ENCODE results near the gene SP140.
"Not testable (repeated sequence)": the region's sequence is repeated elsewhere in the genome, so short reads cannot be mapped to it uniquely, and the experiment has no call there.

SP140 gene

DNA sequence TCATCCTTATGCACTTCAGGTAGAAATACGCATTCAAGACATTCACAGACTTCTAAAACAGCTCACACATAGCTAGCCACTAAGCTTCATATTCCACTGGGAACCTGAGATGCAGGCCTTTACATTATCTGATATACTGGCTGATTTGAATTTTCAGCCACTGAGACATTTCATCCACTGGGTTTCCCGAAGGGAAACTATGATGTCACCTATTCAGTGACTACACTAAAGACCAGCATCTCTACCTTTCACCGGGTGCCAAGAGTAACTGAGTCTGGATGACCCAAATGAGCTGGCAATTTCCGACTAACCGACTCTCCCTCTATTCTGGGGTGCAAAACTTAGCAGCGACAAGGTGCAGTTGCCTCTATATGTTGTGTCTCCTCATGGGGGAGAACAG lies 69.7 kb downstream of the SP140 start:
- DNase-seq = no peak

DNA sequence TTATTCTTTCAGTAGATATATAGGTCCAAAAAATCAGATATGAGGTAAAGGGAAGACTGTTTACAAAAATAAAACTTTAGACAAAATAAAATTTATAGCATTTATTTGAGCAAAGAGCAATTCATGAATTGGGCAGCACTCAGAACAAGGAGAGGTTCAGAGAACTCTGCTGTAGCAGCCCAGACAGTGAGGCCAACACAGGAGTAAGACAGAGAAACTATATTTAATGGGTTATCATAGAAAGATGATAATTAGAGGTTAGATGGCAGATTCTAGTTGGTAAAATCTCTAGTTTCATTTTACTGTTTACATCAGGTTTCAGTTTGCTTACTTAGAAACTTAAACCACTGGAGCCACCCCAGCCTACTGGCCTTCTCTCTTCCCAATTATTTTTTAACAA lies 71.4 kb downstream of the SP140 start:
- no peak for DNase-seq

DNA sequence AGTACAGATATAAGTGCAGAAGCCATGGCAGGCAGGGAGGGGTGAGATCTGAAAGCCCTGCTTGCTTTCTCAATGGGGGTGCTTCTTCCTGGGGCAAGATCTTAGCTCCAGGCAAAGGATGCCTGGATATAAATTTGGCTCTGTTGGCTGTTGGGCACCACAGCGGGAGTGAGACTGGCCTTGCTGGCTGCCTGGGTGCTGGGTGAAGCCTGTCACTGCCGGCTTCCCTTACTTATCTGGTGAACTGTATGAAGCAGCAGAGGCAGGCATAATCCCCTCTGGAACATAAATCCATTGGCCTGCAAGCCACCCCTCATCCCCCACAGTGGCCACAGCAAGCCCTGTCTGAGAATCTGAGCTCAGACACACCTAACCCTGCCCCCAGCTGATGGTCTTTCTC lies 74.1 kb downstream of the SP140 start:
- no peak for DNase-seq

DNA sequence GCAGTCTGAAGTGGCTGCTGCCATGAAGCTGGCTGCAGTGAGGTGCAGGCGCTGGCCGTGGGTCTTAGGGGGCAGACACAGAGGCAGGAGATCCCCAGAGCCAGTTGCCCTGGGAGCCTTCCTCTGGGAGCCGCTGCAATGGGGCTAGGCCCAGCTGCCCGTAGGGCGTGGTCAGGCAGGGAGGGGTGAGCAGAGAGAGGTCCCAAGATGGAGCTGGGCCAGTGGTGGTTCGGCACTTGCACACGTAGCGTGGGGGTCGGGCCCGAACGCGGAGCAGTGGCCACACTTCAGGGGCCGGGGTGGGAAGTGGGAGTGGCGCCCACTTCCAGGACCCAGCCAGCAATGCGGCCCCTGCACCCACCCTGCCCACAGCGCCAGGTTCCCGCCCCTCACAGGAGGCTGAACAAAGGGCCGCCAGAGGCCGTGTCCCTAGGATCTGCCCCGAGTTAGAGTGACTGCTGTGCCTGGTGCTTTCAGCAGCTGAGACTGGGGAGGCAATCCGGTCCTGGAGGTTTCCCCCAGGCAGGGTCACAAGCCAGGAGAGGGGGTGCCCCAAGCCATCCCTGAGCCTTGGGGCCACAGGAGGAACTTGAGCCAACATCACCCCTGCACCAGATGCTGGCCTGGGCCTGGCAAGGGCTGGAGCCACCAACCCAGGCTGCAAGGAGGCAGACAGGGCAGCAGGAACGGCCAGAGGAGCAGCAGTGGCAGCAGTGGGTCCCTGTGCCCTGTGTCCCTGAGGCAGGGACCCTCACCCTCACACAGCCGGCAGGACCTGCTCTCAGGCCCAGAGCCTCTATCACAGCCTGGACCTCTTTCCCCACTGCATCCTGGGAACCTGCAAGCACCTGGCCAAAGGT lies 80.1 kb downstream of the SP140 start:
- no peak for DNase-seq

DNA sequence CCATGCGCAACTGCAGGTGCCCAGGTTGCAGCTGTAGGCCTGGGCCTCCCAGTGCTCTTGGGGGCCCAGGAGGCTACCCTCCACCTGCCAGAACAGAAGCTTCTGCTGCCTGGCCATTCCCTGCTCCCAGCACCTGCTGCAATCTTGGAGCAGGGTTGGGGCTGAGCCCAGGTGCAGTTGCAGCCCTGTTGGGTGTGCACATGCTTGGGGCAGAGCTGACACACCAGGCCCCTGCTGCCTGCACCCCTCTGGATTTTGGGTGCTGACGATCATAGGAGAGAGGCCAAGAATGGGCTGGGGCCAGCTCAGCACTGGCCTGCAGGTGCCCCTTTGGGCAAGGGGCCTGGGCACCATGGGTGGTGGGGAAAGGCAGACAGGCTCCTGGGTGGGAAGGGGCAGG lies 80.9 kb downstream of the SP140 start:
- DNase-seq = no peak

DNA sequence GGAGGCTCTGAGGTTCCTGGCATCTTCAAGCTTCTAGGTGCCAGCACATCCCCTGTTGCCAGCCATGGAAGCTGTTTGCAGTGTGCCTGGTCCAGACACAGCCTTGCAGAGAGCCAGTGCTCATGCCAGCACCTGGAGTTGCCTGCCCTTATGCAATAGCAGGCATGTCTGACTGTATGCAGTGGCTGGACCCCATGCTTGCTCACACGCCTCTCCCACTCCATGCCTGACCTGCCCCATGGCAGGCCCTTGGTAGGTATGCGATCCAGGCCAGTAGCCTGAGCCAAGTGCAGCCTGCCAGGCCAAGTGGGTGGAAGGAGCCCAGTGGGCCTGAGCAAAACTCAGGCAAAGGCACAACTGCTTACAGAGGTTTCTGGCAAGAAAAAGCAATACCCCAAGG lies 81.9 kb downstream of the SP140 start:
- DNase-seq = no peak

DNA sequence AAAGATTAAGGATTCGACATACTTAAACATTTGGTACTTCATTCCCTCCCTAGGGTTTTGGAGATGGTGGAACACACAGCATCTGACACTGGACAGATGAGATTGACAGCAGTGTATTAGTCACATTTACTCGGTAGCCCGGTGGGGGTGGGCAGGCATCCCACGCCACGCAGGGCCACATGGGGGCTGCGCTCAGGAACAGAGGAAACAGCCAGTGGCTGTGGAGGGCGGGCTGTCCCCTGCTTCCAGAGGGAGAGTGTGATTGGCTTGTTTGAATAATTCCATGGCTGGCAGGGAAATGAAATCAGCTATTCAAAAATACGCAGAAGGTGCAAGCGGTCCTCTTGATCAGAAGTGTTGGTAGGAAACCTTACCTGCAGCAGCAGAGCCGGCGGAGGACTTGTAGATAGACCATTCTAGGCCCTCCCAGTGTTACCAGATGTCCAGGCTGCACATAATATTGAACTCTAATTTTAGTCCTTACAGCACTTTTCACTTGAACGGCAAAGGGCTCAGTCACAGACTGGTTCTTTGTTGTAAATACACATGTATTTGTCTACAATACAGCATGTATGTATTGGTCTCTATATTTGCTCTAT lies 83.0 kb downstream of the SP140 start:
- DNase-seq = no peak

DNA sequence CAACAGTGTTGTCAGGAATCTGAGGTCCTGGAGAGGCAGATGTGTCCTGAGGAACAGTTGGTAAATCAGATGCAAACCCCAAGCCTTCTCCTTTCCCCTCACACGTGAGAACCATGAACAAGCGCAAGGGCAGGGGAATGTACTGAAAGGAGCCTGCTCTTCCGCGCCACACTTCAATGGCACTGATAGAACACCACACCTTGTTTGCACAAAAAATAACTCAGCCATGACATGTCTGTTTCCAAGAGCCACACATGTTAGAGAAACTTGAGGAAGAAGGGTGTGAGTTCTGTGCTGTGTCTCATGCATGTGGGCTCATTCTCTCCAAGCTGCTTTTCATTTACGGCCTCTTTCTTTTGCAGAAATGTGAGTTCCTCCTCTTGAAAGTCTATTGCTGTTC lies 85.3 kb downstream of the SP140 start:
- DNase-seq = not testable (repeated sequence)

DNA sequence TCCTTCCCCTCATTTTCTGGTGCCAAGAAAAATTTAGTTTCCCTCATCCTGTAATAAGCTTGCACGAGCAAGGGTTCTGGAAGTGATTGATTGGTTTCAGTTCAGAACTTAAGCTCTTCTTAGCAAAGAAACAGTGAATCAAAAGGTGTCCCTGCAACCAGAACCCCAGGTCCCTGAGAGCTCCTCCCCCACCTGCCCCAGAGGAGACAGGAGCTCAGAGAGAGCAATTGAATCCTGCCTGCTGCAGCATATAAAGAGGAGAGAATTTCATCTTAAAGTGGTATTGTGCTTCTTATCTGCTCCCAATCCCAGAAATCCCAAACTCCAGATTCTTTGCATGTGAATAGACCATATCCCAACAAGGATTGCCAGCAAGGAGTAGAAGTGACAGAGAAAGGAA lies 86.1 kb downstream of the SP140 start:
- not testable (repeated sequence) for DNase-seq

DNA sequence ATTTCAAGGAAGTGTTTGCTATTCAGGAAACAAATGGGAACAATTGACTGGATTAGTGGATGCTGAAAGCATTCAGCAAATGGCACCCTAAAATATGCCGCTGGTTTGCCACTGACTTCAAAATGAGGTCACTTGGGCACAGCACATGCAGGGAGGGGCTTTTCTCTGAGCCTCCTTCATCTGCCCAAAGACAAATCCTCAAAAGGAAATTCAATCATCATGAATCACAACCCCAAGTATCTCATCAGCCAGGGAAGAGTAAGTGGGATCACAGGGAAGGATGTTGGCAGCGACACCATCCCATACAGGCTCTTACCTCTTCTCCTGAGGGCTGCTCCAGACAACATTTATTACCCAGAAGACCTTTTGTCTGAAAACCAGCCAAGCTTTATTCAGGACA lies 87.1 kb downstream of the SP140 start:
- DNase-seq = no peak

DNA sequence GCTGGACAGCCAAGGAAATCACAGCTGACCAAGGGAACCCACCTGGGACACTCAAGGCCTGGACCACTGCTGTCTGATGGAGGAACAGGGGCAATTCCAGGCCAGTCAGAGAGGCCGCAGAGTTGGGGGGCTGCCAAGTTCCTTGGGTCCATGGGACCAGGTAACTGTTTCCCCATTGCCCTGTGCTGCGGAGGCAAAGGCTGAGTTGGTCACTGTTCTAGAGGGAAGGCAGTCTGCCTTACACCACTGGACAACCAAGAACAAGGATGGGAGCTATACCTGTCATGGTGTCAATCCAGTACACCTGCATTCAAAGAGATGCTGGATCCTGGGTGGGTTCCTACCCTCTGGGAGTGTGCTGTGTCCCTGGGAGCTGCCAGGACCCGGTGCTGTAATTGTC lies 91.8 kb downstream of the SP140 start:
- no peak for DNase-seq

DNA sequence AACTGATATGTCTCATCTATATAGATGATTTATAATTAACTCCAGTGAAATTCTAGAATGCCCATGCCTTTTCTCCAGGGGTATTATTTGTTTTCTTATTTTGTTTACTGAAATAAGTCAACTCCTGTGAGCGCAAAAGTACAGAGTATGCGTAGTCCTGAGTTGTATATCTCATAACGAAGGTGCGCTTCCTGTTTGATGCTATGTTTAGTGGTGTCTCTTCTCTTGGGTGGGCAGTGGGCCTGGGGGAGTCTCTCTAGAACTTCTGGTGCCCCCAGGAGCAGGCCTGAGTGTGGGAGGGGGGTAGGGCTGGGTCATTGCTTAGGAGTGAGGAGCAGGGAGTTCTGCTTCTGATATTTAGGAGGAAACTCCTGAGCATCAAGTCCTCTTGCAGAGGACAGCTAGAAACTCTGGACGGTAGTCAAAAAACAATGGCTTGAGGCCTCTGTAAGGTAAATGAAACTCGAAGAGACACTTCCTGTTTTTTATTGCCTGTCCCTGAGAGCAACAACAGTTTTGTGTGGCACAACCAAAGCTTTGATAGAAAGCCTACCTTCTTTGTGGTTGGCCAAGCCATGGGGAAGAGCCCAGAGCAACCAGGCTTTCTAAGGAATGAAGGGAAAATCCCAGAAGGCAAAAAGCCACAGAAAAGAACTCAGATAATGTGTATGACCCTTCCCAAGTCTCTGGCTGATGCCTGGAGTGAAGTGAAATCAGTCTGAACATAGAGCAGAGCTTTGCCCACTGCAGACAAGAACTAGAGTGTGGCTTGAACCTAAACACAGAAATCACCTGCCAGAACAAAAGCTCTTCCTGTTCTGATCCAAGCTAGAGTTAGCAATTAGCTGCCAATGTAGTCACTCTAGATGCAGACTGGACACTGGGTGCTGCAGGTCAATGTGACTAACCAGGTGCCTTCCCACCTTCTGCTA lies 92.9 kb downstream of the SP140 start:
- DNase-seq = no peak

DNA sequence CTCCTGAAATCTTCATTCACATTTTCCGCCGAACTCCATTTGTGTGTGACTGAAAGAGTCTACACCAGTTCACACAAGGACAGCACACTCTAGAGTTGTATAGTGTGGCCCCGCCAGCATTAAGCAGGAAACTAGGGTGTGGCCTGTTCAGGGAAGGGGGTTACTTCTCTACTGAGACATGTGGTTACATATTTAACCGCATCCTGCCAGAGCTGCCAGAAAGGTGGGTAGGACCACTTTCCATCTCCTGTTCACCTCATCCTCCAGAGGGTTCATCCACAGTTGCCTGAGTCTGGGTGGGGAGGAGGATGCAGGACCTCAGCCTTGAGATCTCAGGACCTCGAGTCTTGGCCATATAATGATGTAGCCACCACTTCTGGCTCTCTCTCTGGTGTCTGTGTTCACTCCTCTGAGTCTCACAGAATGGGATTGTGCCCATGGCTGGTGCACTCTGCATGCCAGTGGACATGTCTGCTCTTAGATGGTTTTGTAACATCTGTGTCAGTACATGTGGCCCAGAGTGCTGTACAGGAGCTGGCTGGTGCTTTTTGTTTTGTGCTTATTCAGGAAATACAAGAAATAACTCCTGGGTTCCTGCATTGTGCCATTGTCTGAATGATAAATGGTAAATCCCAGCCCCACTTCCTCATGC lies 93.8 kb downstream of the SP140 start:
- no peak for DNase-seq

DNA sequence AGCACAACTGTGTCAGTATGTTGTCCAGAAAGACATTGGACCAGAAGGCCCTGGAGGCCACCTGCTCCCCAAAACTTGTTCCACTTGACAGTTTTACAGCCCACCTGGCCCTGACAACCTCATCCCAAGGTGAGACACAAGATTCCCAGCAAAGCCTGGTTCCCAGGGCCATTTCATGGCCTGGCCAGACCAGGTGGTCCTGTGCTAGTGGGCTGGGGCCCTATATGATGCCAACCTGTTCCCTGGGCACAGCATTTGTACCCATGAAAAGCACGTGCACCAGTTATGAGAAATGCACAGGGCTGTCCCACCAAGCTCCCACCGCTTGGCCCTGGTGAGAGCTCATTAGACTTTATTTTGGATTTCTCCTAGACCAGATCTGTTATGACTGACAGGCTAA lies 95.5 kb downstream of the SP140 start:
- no peak for DNase-seq

DNA sequence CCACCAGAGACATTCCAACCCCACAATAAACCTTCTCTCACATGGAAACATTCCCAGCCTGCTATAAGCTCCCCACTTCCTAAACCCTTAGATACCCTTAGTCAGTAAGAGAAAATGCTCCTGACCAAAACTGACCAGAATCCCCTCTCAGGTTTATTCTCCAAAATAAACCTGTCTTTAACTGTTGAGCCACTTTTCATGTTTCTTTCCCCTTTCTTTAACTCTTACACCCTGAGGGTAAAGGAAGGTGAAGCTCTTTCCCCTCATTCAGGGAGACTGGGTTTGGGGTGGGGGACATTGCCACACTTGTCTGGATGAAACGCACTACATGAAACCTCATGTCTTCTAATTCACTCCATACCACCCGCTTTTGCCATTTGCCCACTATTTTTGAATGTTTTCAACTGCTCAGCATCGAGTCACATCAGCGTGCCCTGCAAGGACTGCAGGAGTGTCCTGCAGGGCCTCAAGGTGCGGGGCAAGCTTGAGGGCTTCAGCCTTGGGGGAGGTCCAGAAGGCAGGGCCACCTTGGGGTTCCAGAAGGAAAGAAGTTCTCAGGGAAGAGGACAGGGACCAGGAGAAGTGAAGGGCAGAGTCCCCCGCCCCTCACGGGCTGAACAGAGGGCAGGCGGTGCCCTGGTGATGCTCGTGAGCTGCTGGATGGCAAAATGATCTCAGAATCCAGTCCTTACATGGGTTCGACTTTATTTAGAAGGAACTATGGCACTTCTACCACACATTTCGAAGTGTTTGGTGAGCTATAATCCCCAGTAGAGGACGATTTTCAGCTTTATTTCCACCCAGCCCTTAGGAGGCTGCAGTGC lies 97.2 kb downstream of the SP140 start:
- DNase-seq = no peak

DNA sequence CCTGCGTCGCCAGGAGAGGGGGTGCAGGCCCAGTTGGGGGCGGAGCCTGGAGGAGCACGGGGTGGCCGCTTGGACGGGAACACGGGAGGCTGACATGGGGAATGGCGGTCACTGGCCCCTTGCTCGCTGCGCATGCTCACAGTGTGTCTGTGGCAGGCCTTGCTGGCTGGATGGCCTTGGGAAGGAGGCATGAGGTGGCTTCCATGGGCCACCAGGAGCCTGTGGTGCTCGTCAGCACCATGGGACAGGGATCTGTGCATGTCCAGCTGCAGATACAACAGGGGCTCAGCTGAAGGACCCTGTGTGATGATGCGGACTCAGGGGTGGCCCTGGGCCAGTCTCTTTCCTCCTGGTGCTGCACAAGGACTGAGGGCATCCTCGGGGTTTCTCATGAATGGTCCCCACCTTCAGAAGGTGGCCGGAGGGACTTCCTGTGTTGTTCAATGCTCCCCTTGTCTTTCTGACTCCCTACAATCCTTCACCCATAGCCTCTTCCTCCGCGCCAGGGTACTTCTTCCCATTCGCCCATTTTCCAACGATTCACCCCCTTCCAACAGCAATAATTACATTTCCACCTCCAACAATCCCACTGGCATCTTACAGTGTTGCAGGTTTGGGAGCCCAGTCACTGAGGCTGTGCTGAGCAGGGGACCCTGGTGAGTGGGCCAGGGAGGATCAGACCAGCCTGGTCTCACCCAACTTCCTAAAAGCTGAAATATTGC lies 98.0 kb downstream of the SP140 start:
- DNase-seq = no peak

DNA sequence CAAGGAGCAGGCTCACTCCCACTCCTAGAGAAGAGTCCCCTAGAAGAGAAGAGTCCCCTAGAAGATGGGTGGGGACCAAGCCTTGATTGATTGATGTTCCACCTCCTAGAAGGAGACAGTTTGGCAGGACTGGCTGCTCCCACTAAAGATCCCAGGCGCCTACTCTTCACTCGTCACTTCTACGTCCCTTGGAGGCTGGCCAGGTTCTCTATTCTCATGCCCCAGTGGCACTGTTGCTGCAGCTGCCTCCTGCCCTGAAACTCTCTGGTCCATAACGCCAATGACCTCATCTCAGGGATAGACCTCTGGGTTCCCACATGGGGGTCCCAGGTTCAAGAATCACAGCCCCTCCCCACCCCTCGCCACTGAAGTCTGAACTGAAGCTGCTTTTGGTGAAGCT lies 99.0 kb downstream of the SP140 start:
- DNase-seq = no peak

DNA sequence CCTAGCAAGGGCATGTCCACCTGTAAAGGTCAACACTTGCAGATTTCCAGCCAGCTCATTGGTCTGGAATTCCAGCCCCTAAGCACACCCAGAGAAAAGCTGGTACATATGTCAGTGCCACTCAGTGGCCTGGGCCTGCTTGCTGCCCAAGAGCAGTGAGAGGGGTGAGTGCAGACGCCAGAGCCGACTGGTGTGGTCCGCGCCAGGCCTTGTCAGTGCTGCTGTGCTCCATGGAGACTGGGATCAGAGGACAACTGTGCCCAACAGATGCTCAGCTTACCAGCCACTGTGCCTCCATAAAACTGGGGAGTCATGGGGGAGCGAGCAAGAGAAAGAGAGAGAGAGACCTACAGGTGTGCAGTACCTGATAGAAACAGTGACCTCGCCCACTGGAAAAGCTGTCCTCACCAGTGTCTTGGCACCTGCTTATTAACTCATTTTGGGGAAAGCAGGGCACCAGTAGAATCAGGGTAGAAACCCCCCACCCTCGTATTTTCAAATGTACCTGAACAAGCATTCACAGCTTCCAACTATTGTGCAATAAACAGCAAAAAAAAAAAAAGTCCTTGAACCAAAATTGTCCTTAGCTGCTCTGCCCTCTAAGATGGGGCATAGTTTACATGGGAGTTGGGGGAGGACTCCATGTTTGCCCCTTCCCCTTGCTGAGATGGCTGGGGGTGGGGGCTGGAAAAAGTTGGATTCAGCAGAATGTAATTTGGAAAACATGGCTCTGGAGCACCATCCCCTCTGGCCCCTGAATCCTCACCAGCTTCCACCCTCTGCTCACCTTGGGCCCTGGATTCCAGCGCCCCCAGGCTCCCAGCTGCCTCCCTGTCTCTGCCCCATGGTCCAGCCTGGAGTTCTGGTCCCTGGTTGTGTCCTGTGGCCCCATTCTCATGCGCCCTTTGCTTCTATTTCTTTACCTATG lies 100.0 kb downstream of the SP140 start:
- no peak for DNase-seq

DNA sequence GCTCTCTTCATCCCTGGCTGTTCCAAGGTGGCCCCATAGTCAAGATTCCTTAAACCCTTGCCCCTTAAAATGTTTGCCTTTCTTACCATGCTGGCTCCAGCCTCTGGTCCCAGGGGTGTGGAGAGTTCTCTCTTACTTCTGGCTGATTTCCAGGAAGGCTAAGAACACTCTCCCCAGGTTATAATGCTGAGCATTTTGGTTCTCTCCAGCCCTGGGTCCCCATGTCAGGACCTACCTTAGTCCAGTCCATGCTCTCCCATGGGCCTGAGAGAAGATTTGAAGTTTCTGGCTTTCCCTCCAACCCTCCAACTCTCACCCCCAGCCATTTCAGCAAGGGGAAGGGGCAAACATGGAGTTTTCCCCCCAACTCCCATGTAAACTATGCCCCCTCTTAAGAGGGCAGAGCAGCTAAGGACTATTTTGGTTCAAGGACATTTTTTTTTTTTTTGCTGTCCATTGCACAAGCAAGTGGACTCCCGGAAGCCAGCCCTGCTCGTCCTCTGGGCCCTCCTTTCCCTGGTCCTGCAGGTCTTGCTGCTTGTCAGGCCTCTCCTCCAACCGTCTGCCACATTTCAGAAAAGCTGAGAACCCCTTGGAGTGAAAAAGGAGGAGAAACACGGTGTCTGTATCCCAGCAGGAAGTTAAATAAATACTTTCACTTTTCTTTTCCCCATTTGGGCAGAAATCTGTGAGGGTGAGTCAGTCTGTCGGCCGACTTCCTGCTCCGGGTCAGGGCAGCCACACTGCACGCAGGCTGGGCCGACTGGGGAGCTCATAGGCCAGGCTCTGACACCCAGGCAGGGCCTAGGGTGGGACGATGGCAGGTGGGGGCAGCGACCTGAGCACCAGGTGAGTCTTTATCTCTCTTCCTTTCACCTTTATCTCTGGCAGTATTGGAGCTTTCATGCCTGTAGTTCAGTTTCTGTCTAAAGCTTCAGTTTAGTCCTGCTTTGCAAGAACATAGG lies 101.2 kb downstream of the SP140 start, which contains the start of gene SP140L:
TSS of gene SP140L (plus strand) at position 741 of the 965 bp plus-strand sequence. CDS start at position 818, 77 bp downstream.
- DNase-seq = no peak
